Dendritic cell treated with granulocyte-macrophage colony-stimulating factor and Interleukin-4, amounts not matched to agents 40 ng/mL and 50 ng/mL, for 4 days (primary cell): ENCODE measurements around the gene SP2.
A peak's percentile ranks its signal among the peaks of the same experiment; 100 is the strongest.

ENCODE experiments used
- H3K27ac Mint-ChIP-seq: one replicate; pipeline ENCODE4 v1.8.0; 2022; ENCODE audit warnings: mild to moderate bottlenecking, mixed read lengths
- H3K27me3 Mint-ChIP-seq: one replicate; pipeline ENCODE4 v1.8.0; 2022; ENCODE audit warnings: mild to moderate bottlenecking, mixed read lengths
- H3K36me3 Mint-ChIP-seq: one replicate; pipeline ENCODE4 v1.8.0; 2022; ENCODE audit warnings: low read depth, mixed read lengths
- H3K4me1 Mint-ChIP-seq: one replicate; pipeline ENCODE4 v1.8.0; 2022; ENCODE audit warnings: low read depth, mixed read lengths
- H3K4me3 Mint-ChIP-seq: one replicate; pipeline ENCODE4 v1.8.0; 2022; ENCODE audit warnings: mild to moderate bottlenecking, moderate library complexity, mixed read lengths
- H3K9me3 Mint-ChIP-seq: one replicate; pipeline ENCODE4 v1.8.0; 2022; ENCODE audit warnings: mixed read lengths
- intact Hi-C: fragments of 100-400 bp; cut with micrococcal nuclease; formaldehyde crosslinking; loops from one replicate; pipeline ENCODE4 v1.15.0; 2022

SP2 gene

DNA sequence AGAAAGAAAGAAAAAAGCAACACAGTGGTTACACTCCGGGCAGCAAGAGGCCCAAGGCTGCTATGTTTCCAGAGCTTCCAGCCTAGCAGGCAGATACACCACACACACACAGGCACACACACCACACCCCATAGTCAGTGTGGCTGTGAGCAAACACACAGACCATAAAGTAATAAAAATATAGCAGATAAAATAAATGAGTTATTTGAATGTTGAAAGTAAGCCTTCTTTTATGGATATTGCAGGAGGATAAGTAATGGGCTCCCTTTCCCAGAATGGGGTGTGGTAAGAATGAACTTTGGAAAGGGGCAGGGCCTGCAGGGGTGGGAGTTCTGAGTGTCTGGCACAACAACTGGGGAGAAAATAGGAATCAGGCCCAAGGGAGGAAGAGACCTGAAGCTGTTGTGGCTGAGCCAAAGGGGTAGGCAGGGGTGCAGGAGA is 70.1 kb downstream of the SP2 start:
- H3K9me3 Mint-ChIP-seq, result no peaks in the 10 kb centered on the region
- H3K4me1 Mint-ChIP-seq, result peaks cover 17% of the 10 kb centered on the region
- H3K36me3 Mint-ChIP-seq, result peaks cover 4% of the 10 kb centered on the region
- H3K4me3 Mint-ChIP-seq, result no peak overlapping the region
- H3K27me3 Mint-ChIP-seq, result no peaks in the 10 kb centered on the region
- no peak overlapping the region for H3K27ac Mint-ChIP-seq
- intact Hi-C loops, result no loop called here

DNA sequence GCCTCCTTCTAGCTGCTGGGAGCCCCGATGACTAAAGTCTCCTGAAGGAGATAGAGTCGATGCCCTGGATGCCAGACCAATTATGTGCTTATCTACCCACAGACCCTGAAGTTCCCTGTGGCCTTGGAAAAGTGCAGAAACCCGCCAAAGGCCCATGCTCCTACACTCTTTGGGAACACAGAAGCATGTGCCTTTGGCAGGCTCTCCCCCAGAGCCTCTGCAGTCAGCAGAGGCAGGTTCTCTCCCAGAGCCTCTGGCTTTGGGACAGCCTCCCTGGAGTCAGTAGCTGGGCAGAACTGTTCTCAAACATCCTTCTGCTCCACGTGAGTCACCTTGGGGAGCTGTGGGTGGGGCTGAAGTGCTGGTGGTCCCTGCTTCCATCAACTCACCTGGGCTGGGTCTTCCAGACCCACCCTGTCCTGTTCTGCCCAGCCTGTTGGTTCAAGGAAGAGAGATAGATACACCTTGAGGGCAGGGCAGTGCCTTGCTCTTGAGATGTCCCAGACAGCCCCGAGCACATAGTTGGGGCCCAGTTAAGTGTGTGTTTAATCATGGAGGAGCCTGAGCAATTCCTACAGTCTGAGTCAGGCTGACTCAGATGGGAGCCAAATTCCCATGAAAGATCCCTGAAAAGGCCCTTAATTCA is 71.7 kb downstream of the SP2 start:
- H3K36me3 Mint-ChIP-seq, result peaks cover 7% of the 10 kb centered on the region
- H3K4me3 Mint-ChIP-seq, result no peak overlapping the region
- H3K27ac Mint-ChIP-seq, result no peak overlapping the region
- H3K27me3 Mint-ChIP-seq, result no peaks in the 10 kb centered on the region
- H3K9me3 Mint-ChIP-seq, result no peaks in the 10 kb centered on the region
- H3K4me1 Mint-ChIP-seq, result peaks cover 27% of the 10 kb centered on the region
- intact Hi-C loops, result no loop called here

DNA sequence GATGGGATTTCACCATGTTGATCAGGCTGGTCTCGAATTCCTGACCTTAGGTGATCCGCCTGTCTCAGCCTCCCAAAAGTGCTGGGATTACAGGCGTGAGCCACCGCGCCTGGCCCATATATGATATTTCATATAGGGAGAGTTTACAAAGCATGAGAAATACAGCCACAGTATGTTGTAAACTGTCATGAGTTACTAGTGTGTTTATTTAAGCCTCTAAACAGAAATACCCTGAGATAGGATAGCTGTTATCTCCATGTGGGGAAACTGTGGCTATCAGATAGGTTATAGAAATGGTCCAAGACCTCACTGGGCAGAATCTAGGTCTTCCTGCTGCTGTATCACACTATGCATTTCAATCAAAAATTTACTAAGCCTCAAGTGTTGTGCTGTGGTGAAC is 72.8 kb downstream of the SP2 start:
- Mint-ChIP-seq H3K9me3 (no peaks in the 10 kb centered on the region), H3K36me3 (peaks cover 15% of the 10 kb centered on the region), H3K27ac (no peak overlapping the region), H3K27me3 (no peaks in the 10 kb centered on the region), H3K4me3 (no peak overlapping the region), H3K4me1 (peaks cover 27% of the 10 kb centered on the region)
- intact Hi-C loops, result no loop called here

DNA sequence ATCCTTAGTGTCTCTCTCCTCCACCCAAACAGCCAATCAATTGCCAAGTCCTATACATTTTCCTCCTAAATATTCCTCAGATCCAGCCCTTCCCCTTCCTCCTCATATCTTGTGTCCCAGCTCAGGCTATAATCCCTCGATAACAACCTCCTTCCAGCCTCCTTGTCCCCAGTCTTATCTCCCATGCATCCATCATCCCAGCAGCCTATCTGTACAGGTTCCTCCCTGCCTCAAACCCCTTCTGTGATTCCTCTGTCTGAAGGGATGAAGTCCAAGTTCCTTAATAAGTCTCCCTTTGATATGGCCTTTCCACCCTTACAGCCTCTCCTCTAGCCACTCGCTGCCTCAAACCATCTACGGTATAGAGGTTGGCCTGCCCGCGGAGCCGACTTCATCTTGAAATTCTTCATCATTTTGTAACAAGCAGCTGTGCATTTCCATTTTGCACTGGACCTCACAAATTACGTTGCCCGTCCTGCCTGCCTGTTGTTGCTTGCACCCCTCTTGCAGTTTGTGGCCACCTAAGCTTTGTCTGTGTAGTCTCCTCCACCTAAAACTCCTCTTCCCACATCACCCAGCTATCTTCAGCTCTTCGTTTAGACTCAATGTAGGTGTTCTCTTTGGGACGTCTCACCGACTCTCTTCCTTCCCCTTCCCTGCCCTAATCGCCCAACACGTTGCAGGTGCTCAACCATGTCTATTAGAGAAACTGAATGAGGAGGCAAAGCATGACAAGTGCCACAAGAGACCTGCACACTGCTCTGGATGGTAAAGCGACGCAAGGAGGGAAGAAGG is 74.1 kb downstream of the SP2 start:
- Mint-ChIP-seq H3K9me3 (no peaks in the 10 kb centered on the region), H3K27me3 (no peaks in the 10 kb centered on the region), H3K27ac (peak overlapping the region; percentile 90), H3K4me3 (peak overlapping the region; percentile 93), H3K36me3 (peaks cover 27% of the 10 kb centered on the region), H3K4me1 (peaks cover 27% of the 10 kb centered on the region)
- intact Hi-C loops, result loop anchor here (1.0 to 2.0 kb wide), 3 partner anchors 21 to 127 kb away; partner anchors contain the start of gene SP2

DNA sequence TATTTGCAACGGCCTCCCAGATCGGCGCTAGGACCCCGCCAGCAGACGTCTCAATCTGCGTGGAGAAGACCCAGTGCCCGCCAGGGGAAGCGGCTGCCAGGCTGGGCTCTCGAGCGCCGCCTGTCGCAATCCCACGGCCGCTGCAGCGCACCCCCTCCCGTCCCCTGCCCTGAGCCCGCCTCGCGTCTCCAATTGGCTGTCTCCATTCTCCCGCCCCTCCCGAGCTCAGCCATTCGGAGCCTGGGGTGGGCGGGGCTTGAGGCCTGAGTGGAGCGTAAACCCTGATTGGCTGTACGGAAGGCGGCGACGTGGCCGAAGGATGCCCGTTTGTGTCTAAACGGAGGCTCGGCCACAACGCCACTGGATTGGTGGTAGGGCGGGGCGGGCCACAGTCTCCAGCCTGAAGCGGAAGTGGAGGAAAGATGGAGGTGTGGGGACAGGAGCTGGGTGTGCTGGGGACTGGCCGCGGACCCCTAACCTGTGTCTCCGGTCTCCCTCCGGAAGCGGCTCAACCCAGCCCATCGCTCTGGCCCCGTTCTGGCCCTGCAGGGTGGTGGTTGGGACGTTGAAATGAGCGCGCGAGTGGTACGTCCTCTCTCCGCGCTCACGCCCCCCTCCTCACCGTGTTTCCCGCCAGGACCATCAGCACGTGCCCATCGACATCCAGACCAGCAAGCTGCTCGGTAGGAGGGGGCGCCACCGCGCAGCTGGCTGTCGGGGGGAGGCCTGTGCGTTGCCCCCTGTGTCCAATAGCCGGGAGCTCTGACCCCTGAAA is 74.9 kb downstream of the SP2 start, which contains the start of gene CDK5RAP3:
Gene CDK5RAP3 (plus strand): TSS at position 389 of the 775 bp plus-strand sequence. CDS start 34 bp downstream, at position 423.
- peaks cover 35% of the 10 kb centered on the region for H3K36me3 Mint-ChIP-seq
- peak within 1 kb of the TSS; percentile 93 for H3K4me3 Mint-ChIP-seq
- intact Hi-C loops, result loop anchor here (1.0 to 2.0 kb wide), 3 partner anchors 22 to 128 kb away; partner anchors contain the start of gene SP2
- peaks cover 27% of the 10 kb centered on the region for H3K4me1 Mint-ChIP-seq
- no peaks in the 10 kb centered on the region for H3K9me3 Mint-ChIP-seq
- no peaks in the 10 kb centered on the region for H3K27me3 Mint-ChIP-seq
- H3K27ac Mint-ChIP-seq, result peak within 1 kb of the TSS; percentile 90

DNA sequence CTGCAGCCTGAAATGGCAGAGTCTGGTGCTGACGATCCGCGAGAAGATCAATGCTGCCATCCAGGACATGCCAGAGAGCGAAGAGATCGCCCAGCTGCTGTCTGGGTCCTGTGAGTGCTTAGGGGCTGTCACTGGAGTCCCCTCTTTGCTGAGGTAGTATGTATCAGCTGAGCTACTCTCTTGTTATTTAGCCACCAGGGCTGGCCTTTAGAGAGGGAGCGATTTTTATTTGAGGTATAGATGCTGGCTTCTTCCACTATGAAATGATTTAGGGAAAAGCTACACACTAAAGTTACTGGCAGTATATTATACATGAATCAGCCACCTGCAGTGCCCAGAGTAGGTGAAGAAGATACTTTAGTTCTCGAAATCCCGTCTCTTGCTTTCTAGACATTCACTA is 77.5 kb downstream of the SP2 start:
- Mint-ChIP-seq H3K27me3 (no peaks in the 10 kb centered on the region), H3K4me3 (no peak overlapping the region), H3K4me1 (peaks cover 24% of the 10 kb centered on the region), H3K27ac (no peak overlapping the region), H3K9me3 (no peaks in the 10 kb centered on the region), H3K36me3 (peaks cover 62% of the 10 kb centered on the region)
- intact Hi-C loops, result no loop called here

DNA sequence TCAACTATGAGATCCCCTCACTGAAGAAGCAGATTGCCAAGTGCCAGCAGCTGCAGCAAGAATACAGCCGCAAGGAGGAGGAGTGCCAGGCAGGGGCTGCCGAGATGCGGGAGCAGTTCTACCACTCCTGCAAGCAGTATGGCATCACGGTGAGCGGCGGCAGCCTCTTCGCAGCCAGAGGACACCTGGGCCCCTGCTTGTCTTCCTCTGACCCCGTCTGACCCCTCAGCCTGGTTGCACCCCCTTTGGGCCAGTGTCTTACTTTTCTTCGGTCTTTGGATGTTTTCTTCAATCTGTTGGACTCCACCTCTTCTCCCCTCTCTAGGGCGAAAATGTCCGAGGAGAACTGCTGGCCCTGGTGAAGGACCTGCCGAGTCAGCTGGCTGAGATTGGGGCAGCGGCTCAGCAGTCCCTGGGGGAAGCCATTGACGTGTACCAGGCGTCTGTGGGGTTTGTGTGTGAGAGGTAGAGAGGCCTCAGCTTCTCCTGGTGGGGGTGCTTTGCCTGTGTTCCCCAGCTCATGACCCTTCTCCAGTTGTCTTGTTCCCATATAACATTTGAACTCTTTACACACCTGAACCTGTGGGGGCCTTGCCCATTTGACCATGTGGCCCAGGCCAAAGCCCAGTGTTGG is 79.3 kb downstream of the SP2 start:
- Mint-ChIP-seq H3K27ac (no peak overlapping the region), H3K4me1 (peaks cover 33% of the 10 kb centered on the region), H3K4me3 (no peak overlapping the region), H3K27me3 (no peaks in the 10 kb centered on the region), H3K36me3 (peaks cover 79% of the 10 kb centered on the region), H3K9me3 (no peaks in the 10 kb centered on the region)
- intact Hi-C loops, result no loop called here

DNA sequence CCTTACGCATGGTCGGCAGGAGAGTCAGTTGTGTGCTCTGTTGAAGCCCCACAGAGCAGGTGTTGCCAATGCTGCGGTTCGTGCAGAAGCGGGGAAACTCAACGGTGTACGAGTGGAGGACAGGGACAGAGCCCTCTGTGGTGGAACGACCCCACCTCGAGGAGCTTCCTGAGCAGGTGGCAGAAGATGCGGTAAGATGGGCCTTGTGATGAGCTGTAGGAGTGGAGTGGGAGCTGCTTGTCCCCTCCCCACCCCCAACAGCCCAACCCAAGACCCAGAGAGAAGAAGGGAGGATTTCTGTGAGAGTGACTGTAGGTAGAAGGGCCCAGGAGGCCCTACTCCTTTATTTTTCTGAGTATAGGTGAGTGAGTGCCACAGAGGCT is 79.8 kb downstream of the SP2 start:
- H3K9me3 Mint-ChIP-seq, result no peaks in the 10 kb centered on the region
- H3K4me1 Mint-ChIP-seq, result peaks cover 35% of the 10 kb centered on the region
- peaks cover 83% of the 10 kb centered on the region for H3K36me3 Mint-ChIP-seq
- H3K4me3 Mint-ChIP-seq, result no peak overlapping the region
- no peak overlapping the region for H3K27ac Mint-ChIP-seq
- intact Hi-C loops, result no loop called here
- no peaks in the 10 kb centered on the region for H3K27me3 Mint-ChIP-seq

DNA sequence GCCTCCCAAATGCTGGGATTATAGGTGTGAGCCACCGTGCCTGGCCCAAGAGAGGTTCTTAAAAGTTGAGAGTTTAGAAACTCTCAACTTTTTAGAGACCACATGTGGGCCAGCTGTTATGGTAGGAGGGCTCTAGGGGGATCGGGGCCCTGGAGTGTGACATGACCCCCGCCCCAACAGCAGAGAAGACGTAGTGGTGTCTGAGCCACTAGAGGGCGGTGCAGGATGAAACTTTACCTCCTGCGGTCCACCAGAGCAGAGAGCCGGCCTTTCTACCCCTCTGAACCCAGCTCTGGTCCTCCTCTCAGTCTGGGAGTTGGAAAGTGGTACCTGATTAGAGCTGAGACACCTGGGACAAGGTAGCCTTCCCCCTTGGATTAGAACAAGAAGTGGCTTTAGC is 82.3 kb downstream of the SP2 start:
- H3K36me3 Mint-ChIP-seq, result peaks cover 98% of the 10 kb centered on the region
- H3K9me3 Mint-ChIP-seq, result no peaks in the 10 kb centered on the region
- no peak overlapping the region for H3K27ac Mint-ChIP-seq
- H3K27me3 Mint-ChIP-seq, result no peaks in the 10 kb centered on the region
- no peak overlapping the region for H3K4me3 Mint-ChIP-seq
- peaks cover 50% of the 10 kb centered on the region for H3K4me1 Mint-ChIP-seq
- intact Hi-C loops, result loop anchor here (1.0 kb wide), 1 partner anchor 40 kb away; no protein-coding TSS in a partner anchor
